ENCODE results near the gene NUDT5.
"Not testable (repeated sequence)": the region's sequence is repeated elsewhere in the genome, so short reads cannot be mapped to it uniquely, and the experiment has no call there.

NUDT5 gene

DNA sequence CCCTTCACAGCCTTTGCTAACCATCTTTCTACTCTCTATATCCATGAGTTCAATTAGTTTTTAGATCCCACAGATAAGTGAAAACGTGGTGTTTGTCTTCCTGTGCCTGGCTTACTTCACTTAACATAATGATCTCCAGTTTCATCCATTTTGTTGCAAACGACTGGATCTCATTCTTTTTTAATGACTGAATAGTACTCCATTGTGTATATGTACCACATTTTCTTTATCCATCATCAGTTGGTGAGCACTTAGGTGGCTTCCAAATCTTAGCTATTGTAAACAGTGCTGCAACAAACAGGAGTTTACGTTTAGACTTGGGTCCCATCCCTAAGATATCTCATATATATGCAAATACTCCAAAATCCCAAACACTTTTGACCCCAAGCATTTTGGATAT is 9.4 kb upstream of the NUDT5 start:
- no peak for DNase-seq (ENCODE audit: low read depth)

DNA sequence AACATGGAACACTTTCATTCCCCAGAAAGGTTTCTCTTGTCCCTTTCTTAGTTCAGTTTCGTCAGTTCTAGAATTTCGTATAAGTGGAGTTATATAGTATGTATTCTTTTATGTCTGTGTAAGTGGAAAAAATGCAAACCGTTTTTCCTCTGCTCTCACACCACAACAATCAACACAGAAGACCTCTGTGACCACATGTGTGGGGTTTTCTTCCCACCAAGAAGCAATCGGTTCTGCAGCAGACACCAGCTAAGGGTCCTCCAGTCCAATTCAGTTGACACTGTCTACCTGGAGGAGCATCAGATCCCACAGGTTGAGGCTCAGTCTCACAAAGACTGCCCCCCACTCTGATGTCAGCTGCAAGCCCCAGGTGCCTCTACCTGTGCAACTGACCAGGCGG is 6.5 kb upstream of the NUDT5 start:
- no peak for DNase-seq (ENCODE audit: low read depth)

DNA sequence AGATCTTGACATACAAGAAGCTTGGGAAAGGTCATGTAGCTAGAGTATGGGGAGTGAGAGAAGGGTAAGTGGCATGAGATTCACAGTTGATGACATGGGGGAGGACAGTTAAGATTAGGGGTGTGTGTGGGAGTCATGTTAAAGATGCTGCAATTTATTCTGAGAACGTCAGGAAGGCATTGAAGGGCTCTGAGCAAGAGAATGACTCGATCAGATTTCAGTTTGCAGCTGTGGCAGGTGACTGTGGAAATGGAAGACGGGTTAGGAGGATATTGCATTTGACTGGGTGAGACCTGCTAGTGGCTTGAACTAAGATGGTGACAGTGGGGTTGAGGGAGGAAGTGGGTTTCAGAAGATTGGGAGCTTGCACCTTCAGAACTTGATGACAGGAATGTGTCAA is 5.9 kb upstream of the NUDT5 start:
- no peak for DNase-seq (ENCODE audit: low read depth)

DNA sequence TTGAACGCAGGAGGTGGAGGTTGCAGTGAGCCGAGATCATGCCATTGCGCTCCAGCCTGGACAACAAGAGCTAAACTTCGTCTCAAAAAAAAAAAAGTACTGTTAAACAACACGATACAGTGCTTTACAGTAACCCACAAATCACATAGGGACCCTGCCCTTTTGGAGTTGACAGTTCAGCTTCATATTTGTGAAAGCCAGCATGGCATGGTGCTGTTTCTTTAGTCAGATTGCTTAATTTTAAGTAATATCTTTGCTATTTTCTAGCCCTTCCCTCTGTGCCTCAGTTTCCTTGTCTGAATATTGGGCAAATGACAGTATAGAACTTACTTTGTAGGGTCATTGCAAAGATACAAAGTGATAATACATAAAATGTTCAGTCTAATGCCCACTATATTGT is 5.2 kb upstream of the NUDT5 start:
- DNase-seq (ENCODE audit: low read depth) = no peak

DNA sequence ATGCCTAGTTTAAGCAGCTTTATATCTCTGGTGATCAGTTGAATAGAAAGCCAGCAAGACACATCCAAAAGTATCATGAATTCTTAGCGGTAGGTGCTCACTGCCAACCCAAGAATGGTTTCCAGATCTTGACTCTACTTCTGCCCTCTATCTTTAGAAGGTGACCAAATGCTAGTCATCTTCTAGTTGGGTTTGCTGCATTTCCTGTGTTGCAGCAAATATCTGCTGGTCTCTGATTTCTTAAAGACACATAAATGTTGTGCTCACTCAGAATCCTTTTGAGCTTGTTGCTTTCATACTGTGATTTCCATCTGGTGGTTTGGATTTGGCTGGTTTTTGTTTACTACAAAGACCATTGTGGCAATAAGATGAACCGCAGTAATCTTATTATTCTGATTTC is 2.5 kb upstream of the NUDT5 start:
- DNase-seq (ENCODE audit: low read depth) = no peak

DNA sequence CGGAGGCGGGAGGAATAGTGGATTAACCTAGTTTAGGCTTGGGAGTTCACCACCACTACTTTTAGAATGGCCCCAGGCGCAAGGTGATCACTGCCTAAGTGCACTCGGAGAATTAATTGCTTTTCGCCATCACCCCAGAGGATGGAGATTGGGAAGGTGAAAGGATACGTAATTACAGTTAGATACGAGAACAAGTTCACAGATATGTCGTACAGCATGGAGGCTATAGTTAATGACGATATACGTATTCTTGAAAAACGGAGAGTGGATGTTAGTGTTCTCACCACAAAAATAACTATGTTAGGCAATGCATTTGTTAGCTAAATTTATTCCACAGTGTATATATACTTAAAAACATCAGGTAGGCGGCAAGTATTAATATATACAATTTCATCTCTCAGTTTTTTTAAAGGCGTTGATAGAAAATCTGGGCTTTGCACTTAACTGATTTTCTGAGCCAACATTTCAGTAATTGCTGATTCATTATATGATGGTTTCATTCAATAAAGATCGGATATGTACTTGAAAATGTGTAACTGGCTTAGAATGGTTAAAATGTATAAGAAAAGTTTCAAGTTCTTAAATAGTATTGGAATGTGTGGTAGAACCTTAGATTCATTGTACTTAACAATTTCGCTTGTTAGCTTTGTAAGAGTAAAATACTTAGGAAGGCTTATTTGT is 980 bp upstream of the NUDT5 start:
- no peak for DNase-seq (ENCODE audit: low read depth)

DNA sequence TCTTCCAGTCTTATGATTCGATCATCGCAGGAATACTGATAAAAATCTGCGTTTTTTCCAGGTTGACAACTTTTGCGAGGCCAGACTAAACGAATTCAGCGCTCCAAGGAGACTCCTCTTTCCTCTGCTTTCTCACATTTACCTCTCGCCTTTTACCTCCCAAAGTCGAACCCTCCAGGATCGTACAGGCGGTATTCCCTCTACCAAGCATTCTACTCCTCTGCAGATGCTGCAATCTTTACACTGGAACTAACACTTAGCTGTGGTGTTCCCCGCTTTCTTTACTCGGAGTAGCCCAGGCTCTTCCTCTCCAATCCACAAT is 449 bp downstream of the NUDT5 start:
- DNase-seq (ENCODE audit: low read depth) = no peak

DNA sequence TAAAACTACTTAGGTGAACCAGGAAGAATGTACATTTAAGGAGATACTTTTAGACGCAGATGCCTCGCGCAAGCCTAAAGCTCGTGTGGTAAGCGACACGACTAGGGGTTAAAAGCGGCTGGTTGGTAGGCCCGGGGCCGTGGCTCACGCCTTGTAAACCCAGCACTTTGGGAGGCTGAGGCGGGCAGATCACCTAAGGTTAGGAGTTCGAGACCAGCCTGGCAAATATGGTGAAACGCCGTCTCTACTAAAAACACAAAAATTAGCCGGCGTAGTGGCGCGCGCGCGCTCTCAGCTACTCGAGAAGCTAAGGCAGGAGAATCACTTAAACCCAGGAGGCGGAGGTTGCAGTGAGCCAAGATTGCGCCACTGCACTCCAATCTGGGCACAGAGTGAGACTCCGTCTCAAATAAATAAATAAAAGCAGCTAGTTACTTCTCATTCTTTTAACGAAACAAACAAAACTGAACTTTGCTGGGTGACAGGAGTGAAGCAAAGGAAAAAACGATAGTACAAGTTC is 879 bp downstream of the NUDT5 start:
- DNase-seq (ENCODE audit: low read depth) = peak; percentile 9

DNA sequence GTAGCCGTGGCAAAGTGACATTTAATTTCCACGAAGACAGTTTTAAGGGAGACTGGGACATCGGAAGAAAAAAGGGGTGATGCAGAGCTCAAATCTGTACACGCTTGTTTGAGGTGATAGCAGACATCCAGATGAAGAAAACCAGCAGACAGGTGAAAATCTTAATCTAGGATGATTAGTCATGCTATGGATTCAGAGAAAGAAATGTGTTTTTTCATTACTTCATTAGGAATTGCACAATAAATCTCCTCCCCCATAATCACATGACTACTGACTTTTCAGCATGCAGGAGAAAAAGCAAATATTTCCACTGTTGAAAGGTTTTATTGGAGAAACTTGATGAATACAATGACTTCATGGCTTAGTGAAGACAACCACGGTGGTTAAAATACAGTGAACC is 2.5 kb downstream of the NUDT5 start:
- peak; percentile 33 for DNase-seq (ENCODE audit: low read depth)

DNA sequence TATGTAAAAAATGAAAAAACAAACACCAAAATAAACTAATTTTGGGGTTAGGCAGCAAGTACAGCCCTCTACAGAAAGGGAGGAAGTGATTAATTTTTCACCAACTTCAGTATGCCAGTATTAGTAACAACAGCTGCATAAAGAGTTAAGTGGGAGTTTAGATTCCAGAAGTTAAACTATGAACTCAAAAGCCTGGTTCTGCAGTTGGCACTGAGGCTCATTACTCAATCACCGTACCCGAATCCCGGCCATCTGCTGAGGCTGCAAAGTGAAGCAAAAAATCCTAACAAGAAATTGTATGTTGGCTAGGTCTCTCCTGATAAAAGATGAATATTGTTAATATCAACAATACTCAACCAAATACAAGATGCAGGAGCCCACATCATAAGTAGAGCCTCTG is 4.0 kb downstream of the NUDT5 start:
- DNase-seq (ENCODE audit: low read depth) = peak; percentile 10

DNA sequence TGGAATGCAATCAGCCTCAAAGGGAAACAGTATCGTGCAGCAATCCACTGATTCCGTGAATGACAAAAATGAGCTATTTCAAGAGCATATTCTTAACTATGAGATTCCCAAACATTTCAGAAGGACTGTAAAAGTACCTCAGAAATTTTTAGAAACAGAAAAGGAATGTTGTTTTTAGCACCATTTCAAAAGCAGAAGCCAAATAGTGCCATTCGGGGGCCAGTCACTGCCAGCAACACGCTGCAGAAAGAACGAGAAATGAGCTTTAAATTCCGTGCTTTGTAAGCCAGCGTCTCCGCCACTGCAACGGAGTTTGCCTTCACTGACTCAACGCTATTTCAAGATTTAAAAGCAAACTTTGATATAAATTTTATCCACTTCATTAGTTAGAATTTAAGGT is 6.3 kb downstream of the NUDT5 start:
- DNase-seq (ENCODE audit: low read depth) = no peak

DNA sequence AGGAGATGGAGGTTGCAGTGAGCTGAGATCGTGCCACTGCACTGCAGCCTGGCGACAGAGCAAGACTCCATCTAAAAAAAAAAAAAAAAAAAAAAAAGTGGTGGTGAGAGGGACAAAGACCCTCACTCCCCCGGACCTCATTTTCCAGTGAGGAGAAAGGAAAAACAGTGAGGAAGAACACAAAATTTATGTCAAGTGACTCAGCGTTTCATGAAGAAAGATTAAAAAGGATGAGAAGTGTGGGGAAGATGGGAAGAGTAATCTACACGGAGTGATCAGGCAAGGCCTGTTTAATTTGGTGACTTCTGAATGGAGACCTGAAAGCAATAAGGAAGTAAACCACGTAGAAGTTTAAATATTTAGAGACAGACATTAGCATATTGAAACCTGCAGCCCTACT is 7.0 kb downstream of the NUDT5 start:
- no peak for DNase-seq (ENCODE audit: low read depth)

DNA sequence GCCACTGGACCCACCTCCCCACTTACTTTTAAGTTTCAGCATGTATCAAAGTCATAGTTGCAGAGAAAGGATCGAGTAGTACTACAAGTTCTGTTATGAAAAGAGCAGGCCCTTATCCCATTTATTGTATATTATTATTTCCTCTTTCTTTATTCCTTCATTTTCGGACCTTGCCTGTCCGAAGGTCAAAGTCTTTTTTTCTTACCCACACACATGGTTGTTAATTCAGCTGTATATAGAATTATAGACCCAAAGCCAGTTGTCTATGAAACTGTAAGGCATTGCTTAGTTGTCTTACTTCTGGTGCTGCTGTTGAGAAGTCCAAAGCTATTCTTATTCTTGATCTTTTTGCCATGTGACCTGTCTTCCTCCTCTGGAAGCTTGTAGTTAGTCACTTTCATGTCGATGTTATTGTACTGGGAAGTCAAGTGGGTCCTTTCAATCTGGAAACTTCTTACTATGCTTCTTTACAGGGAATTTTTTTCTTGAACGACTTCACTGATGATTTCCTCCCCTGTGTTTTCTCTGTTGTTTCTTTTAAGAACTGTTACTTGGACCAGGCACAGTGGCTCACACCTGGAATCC is 8.3 kb downstream of the NUDT5 start:
- DNase-seq (ENCODE audit: low read depth) = no peak

DNA sequence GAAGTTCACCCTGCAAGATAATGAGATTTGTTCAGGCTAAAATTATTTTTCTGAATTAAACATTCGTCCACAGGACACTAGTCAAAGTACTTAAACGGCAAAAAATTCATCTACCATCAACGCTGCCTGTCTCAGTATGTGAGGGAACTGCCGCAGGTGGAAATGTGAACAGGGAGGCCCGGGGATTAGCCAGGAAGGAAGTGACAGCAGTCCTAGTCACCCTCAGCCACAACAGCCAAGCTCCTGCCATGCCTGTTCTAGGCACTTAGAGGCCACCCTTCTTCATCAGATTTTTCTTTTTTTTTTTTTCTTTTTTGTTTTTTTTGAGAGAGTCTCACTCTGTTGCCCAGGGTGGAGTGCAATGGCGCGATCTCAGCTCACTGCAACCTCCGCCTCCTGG is 9.4 kb downstream of the NUDT5 start:
- no peak for DNase-seq (ENCODE audit: low read depth)

DNA sequence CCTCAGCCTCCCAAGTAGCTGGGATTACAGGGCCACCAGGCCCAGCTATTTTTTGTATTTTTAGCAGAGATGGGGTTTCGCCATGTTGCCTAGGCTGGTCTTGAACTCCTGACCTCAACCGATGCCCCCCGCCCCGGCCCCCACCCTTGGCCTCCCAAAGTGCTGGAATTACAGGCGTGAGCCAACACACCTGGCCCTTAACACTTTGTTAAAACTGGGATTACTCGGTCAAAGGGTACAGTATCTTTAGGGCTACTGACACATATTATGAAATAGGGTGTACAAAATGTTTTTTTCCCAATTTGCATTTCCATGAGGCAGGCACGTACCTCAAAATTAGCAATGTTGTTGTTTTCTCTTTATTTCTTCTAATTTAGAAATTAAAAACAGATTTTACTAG is 11.5 kb downstream of the NUDT5 start:
- DNase-seq (ENCODE audit: low read depth) = no peak

DNA sequence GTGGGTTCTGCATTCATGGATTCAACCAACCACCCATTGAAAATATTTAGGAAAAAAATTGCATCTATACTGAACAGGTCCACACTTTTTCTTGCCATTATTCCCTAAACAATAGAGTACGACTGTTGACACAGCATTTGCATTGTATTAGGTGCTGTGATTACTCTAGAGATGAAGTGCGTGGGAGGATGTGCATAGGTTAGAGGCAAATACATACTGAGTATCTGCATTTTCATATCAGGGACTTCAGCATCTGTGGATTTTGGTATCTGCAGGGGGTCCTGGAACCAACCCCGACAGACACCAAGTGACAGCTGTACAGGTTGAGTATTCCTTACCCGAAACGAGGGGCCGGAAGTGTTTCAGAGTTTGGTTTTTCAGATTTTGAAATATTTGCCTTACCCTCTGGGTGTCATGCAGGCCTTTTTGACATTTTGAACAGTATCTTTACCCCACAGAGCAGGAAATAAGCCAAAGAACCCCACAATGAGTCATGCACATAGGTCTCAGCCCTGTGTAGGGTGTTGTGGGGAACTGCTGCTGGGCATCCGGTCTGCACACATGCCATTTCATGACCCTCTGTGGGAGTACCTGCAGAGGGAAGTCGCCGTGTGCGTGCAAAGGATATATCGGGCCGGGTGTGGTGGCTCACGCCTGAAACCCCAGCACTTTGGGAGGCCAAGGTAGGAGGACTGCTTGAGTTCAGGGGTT is 14.5 kb downstream of the NUDT5 start:
- no peak for DNase-seq (ENCODE audit: low read depth)

DNA sequence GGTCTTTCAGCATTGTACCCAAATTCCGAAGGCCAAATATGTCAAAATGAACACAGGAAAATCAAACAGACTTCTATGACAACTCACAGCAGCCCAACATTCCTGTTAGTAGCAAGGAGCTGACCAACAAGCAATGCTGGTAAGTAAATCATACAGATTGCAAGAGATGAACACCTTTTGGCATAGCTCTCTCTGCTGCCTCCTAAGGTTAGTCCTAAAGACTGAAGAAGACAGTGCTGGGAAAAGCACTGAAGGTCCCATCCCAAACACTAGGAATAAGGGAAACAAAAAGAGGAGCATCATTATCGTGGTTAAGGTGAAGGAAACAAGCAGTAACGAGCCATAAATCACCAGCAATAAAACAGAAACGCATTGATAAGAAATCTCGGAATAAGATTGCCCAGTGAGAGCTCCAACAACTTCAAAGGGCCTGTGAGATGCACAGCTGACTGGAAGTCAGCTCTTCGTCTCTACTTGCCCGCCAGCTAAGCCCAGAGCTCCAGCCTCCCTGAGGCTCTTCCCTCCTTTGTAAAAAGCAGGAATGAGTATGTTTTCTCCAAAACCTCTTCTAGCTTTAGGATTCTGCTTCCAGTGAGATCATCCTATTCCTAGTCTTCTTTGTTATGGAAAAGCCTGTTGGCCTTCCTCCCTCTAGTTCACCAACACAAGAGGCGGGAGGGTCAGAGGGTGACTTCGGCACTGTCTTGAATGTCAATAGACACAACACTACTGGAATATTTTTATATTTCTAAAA is 15.3 kb downstream of the NUDT5 start:
- DNase-seq (ENCODE audit: low read depth) = no peak

DNA sequence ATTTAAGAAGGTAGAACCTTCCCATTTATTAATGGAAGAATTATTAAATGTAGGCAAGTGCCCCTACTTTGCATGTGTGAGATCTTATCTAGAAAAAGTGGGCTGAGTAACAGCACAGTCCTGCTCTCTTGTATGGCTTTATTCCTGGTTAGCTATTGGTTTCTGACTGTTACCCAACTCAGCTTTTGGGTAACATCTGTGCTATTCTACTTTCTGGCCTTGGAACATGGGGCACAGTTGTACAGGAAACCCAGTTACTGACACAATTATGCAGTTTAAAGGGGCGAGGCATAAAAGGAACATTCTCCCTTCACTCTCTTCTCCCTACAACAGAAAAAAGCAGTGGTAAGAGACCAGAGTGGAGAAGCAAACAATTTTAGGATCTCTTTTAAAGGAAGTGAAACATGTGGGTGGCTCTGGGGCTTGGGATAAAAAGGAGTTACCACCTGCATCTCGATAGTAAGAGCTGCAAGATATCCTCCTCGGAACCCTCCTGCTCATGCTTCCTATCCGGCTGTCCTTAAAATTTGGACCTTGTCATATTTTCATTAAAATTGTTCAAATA is 16.0 kb downstream of the NUDT5 start:
- DNase-seq (ENCODE audit: low read depth) = no peak

DNA sequence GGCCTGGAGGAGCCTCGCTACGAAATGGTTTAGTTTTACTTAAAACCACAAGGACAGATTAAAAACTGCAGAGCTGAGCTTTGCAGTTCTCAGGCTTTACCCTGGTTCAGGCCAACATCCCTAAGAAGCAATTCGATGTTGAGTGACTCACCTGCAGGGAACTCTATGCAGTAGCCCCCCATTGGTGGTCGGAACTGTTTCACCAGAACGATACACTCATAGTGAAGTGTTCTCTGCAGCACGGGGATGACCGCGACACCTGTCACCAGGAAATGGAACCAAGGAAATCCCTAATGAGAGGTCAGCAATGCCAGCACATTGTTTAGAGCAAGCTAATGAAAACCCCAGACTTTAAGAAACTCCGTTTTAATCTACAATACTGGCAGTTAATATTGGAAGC is 18.0 kb downstream of the NUDT5 start:
- no peak for DNase-seq (ENCODE audit: low read depth)

DNA sequence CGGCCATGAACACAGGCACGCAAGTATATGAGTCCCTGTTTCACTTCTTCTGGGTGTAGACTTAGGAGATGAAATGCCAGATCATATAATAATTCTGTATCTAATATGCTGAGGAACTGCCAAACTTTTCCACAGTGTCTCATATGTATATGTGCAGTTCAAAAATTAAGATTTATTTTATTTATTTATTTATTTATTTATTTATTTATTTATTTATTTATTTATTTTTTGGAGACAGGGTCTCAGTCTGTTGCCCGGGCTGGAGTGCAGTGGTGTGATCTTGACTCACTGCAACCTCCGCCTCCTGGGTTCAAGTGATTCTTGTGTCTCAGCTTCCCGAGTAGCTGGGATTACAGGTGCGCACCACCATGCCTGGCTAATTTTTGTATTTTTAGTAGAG is 24.2 kb downstream of the NUDT5 start:
- DNase-seq (ENCODE audit: low read depth) = not testable (repeated sequence)

DNA sequence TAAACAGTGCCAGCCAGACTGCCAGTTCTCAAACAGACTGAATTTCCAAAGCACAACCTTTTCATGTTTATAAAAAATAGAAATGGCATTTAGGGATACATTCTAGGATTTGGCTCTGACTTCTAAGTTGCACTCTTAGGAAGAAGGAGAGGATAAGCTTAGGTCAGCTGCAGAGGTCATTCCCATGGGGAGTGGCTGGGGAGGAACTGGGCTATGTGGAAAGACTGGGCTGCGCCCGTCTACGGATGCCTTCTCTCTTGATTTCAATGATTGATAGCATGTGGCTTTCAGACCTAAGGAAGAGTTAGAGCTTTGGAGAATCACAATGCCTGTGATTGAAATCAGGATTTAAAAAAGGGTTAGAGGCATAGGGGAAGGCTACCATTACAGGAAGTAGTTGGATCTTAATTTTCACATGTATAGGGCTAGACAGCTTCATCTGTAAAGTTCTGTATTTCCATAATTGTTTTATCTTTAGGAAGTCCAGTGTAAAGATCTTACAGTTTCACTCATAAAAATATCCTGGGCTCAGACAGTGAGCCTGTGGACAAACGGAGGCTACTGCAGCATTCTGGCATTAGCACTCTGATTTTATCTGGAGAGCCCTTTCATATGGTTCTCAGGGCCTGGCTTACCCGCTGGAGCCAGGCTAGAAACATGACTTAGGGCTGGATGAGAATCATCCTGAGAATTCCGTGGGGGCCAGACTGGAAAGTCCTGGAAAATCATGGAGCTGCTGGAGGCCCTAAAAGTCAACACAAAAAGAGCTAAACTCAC is 29.5 kb downstream of the NUDT5 start:
- no peak for DNase-seq (ENCODE audit: low read depth)

DNA sequence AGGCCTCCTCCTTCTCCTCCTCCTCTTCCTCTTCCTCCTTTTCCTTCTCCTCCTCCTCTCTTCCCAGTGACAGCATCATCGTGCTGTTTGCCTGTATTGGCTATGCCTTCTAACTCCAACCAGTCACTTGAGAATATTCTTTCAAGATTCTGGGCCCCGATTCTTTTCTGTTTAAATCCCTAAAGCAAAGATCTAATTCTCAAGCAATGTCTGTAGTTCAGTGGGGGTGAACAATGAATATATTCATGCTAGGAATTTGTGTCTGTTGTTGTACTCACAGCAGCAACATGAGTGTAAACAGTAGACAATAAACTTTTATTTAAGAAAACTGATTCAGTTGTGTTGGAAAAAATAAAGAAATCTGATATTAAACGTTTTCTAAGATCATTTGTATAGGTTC is 30.7 kb downstream of the NUDT5 start:
- no peak for DNase-seq (ENCODE audit: low read depth)

All from fibroblast of the conjunctiva (primary cell).